Measurements from ENCODE around the gene SFRP2. TPM values are rescaled to one million over a fixed set of nuclear protein-coding genes. Genes with fewer than 3 reads are reported as not detected.

SFRP2 gene
- total RNA-seq, 4 donors from 2014 or later, result 2.6 to 3.1 (median 3.1) TPM; not detected in 1

GRCh38 chr4:153781717-153782416 lies 7.0 kb downstream of the SFRP2 start:
- TF ChIP-seq CTCF (IDR thresholded peaks at IDR 0.05; ENCODE audit: low read depth), result no peak

GRCh38 chr4:153781280-153781679 lies 7.6 kb downstream of the SFRP2 start:
- TF ChIP-seq CTCF (IDR thresholded peaks at IDR 0.05; ENCODE audit: low read depth), result no peak

- no peak for TF ChIP-seq CTCF (IDR thresholded peaks at IDR 0.05; ENCODE audit: low read depth)
Measured at GRCh38 chr4:153780876-153781275, 8.0 kb downstream of the SFRP2 start.

- no peak for TF ChIP-seq CTCF (IDR thresholded peaks at IDR 0.05; ENCODE audit: low read depth)
Measured at GRCh38 chr4:153780221-153780620, 8.7 kb downstream of the SFRP2 start.

GRCh38 chr4:153778383-153778782 lies 10.5 kb downstream of the SFRP2 start:
- no peak for TF ChIP-seq CTCF (IDR thresholded peaks at IDR 0.05; ENCODE audit: low read depth)

GRCh38 chr4:153777421-153777820 lies 11.5 kb downstream of the SFRP2 start:
- no peak for TF ChIP-seq CTCF (IDR thresholded peaks at IDR 0.05; ENCODE audit: low read depth)

GRCh38 chr4:153776601-153777000 lies 12.3 kb downstream of the SFRP2 start:
- no peak for TF ChIP-seq CTCF (IDR thresholded peaks at IDR 0.05; ENCODE audit: low read depth)
